Thyroid gland (tissue), 4 donors: ENCODE measurements around the gene POU6F1. TPM values are rescaled to one million over a fixed set of nuclear protein-coding genes. Genes with fewer than 3 reads are reported as not detected.
A peak's percentile ranks its signal among the peaks of the same experiment; 100 is the strongest.

Experiments
- DNase-seq, 2 donors: peaks; one replicate each; pipeline ENCODE4 v3.0.0-alpha.2; 2019
- H3K27ac ChIP-seq, 3 donors: fragments of 200-600 bp; sonication (generic); 1 replicate in 2 of 3; 2 replicates in 1 of 3; pipeline ENCODE4 v1.5.1; 2016 to 2019; ENCODE audit warnings: mild to moderate bottlenecking in 1 of 3, moderate library complexity in 1 of 3
- H3K27me3 ChIP-seq: fragments of 200-600 bp; sonication (generic); one replicate; pipeline ENCODE4 v1.5.1; 2019
- H3K36me3 ChIP-seq, 2 donors: fragments of 200-600 bp; sonication (generic); one replicate each; pipeline ENCODE4 v1.5.1; 2016 to 2019
- H3K4me1 ChIP-seq, 2 donors: fragments of 200-600 bp; sonication (generic); one replicate each; pipeline ENCODE4 v1.5.1; 2017 to 2019
- H3K4me3 ChIP-seq, 3 donors: fragments of 200-600 bp; sonication (generic); replicated peaks in 1 of 3; 1 replicate in 2 of 3; 2 replicates in 1 of 3; pipeline ENCODE4 v1.5.1; 2016; ENCODE audit warnings: mild to moderate bottlenecking in 1 of 3
- H3K9me3 ChIP-seq: fragments of 200-600 bp; sonication (generic); one replicate; pipeline ENCODE4 v1.5.1; 2017
- POLR2A ChIP-seq, 2 donors: fragments of 450-650 bp; IDR thresholded peaks; one replicate each; pipeline ENCODE4 v1.6.1; 2017; ENCODE audit warnings: antibody characterized with exemption in 2 of 2, mild to moderate bottlenecking in 2 of 2, moderate library complexity in 1 of 2
- WGBS, 2 donors: methylation state at CpG; one replicate each; pipeline ENCODE4 v1.1.5; 2017; 5-methylcytosine and 5-hydroxymethylcytosine counted together
- intact Hi-C: fragments of 100-400 bp; cut with DNase I; formaldehyde crosslinking; loops from one replicate; pipeline ENCODE4 v1.15.1; 2023
- total RNA-seq, 4 donors: library from RNA; depleted of rRNA; stranded (reverse); fragments of >200 nt; gene quantifications; one replicate each; pipeline ENCODE4 v1.2.3, GENCODE V29; 2016
- TF ChIP-seq, protein P1 (sequence below), 6 experiments: fragments of 200-600 bp in 3 of 6; fragments of 450-650 bp in 3 of 6; sonication (generic) in 3 of 6; IDR thresholded peaks; one replicate each; pipeline ENCODE4 v1.5.1; 2016 to 2019; ENCODE audit warnings: antibody characterized with exemption in 6 of 6, mild to moderate bottlenecking in 2 of 6, inconsistent platforms in 1 of 6, moderate library complexity in 1 of 6

POU6F1 gene
- total RNA-seq, 4 donors from 2014 or later, result 13.8 to 16.6 (median 14.5) TPM

DNA sequence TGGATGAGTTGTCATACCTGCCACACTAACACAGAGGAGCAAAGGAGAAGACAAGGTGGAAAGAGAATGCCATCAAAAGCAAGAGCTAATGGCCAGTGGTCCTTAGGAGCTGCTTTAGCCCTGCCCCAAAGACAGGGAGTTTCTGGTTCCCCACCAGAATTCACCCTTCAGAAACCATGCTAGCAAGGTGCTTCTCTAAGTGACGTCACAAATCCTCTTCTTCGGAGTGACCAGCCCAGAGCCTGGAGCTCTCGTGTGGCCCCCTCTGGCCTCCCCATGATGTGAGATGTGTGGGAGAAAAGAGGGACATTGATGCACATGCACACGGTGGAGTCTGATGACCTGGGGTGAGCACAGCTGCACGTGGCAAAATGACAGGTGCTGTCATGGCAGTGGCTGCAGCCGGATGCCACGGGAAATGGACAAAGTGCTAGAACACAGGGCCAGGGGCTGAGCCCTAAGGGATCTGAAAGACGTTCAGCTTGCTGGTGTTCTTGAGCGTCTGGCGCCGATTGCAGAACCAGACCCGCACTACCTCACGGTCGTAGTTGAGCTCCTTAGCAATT is 28.0 kb downstream of the POU6F1 start:
- Histone ChIP-seq H3K4me3 (no peak overlapping the region), H3K9me3 (no peaks in the 10 kb centered on the region), H3K36me3 (no peaks in the 10 kb centered on the region), H3K4me1 (peaks cover 32 to 44% of the 10 kb centered on the region in 2 donors), H3K27ac (no peak overlapping the region), H3K27me3 (no peaks in the 10 kb centered on the region)
- intact Hi-C loops, result no loop called here
- TF ChIP-seq POLR2A (IDR thresholded peaks at IDR 0.05), result no peak
- TF ChIP-seq, protein P1, sequence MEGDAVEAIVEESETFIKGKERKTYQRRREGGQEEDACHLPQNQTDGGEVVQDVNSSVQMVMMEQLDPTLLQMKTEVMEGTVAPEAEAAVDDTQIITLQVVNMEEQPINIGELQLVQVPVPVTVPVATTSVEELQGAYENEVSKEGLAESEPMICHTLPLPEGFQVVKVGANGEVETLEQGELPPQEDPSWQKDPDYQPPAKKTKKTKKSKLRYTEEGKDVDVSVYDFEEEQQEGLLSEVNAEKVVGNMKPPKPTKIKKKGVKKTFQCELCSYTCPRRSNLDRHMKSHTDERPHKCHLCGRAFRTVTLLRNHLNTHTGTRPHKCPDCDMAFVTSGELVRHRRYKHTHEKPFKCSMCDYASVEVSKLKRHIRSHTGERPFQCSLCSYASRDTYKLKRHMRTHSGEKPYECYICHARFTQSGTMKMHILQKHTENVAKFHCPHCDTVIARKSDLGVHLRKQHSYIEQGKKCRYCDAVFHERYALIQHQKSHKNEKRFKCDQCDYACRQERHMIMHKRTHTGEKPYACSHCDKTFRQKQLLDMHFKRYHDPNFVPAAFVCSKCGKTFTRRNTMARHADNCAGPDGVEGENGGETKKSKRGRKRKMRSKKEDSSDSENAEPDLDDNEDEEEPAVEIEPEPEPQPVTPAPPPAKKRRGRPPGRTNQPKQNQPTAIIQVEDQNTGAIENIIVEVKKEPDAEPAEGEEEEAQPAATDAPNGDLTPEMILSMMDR (IDR thresholded peaks at IDR 0.05), result no peak
- 81 to 95% methylated on average over 11 to 14 of the region's 14 CpGs for WGBS, 2 donors
- no peak for DNase-seq

DNA sequence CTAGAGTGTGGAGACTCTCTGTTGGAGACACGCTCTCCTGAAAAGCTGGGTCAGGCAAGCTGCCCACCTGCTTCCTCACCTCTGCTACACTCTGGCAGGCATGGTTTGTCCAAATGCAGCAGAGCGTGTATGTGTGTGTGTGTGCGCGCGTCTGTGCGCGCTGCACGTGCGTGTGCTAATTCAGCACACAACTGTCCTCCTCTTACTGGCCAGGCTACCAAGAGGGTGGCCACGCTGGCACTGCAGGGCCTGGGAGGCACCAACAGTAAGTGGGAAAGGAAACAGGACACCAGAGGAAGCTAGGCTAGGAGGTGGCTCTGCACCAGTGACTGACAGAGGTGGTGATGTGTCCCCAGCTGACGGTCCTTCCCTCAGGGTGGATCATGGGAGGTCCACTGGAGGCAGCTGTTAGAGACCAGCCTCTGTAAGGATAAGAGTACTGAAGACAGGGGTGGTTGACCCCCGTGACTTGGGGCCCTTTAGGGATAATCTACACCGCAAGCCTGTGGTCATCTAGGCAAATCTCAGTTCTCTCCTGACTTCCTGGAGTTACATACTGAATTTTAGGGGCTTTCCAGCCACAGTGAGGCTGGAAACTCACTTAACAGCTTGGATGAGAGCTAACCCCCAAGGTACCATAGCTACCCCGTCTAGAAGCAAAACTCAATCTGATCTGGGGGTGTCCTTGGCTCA is 29.4 kb downstream of the POU6F1 start:
- WGBS, 2 donors, result 38 to 65% methylated on average over 12 to 14 of the region's 14 CpGs
- intact Hi-C loops, result no loop called here
- no peaks in the 10 kb centered on the region for H3K36me3 ChIP-seq
- H3K27me3 ChIP-seq, result no peaks in the 10 kb centered on the region
- peak overlapping the region in 2 of 3 donors; percentile 14 to 56 for H3K27ac ChIP-seq
- TF ChIP-seq POLR2A (IDR thresholded peaks at IDR 0.05), result no peak
- TF ChIP-seq, protein P1 (IDR thresholded peaks at IDR 0.05), result no peak
- H3K9me3 ChIP-seq, result no peaks in the 10 kb centered on the region
- H3K4me1 ChIP-seq, result peaks cover 32 to 50% of the 10 kb centered on the region in 2 donors
- peak; percentile 87 to 91 for DNase-seq
- H3K4me3 ChIP-seq, result no peak overlapping the region

DNA sequence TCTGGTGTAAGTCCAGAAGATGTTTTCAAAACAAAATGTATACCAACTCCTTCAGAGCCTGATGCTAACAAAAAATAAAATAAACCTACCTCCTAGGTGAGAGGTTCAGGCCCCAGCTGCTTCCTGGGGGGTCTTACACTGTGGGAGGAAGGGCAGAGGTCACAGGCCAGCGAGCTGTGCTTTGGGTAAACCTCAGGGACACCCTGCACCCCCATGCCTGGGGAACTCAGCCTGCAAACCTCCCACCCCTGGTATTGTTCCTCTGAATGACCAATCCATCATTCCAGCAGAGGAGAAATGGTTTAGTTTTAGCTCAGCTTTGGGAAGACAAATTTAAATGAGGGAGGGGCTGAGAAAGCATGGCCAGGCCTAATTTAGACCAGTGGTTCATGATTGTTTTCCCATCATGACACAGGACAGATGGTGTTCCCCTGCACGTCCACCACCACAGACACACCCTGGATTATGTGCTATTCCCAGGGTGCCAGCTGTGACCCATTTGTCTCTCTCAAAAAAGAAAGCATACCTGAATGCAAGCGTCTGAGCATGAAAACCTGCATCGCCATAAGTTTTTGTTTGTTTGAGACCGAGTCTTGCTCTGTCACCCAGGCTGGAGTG is 30.4 kb downstream of the POU6F1 start:
- WGBS, 2 donors, result 58 to 61% methylated on average over 5 of the region's 5 CpGs
- Histone ChIP-seq H3K9me3 (no peaks in the 10 kb centered on the region), H3K27ac (peak overlapping the region in 2 of 3 donors; percentile 14 to 56), H3K27me3 (no peaks in the 10 kb centered on the region), H3K36me3 (no peaks in the 10 kb centered on the region), H3K4me3 (no peak overlapping the region), H3K4me1 (peaks cover 31 to 48% of the 10 kb centered on the region in 2 donors)
- no peak for DNase-seq
- intact Hi-C loops, result no loop called here
- TF ChIP-seq POLR2A (IDR thresholded peaks at IDR 0.05), result no peak
- TF ChIP-seq, protein P1 (IDR thresholded peaks at IDR 0.05), result no peak

DNA sequence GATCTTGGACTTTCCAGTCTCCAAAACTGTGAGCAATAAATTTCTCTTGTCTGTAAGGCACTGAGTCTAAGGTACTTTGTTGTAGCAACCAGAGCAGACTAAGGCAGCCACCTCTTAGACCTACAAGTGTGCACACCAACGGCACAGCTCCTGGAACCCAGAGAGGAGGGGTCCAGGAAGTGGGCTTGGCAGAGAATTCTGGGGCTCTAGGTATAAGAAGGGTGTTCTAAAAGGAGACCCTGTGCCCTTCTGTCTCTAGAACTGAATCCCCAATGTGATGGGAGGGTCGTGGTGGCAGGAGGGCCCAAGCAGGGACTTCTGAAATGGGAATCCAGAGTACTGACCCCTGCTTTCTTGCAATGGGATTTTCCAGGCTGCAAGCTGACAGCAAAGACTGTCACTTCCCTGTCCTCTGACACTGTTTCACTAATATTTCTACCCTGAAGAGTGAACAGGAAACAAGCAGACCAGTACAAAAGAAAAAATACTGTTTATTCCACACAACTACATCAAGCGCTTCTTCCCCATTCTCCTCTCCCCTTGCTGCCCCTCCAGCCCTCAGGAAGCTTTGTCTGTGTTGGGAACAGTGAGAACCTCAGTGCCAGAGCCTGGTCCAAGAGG is 31.3 kb downstream of the POU6F1 start:
- WGBS, 2 donors, result 63 to 74% methylated on average over 3 of the region's 3 CpGs
- no peak for DNase-seq
- Histone ChIP-seq H3K4me1 (peaks cover 22 to 39% of the 10 kb centered on the region in 2 donors), H3K36me3 (no peaks in the 10 kb centered on the region), H3K4me3 (no peak overlapping the region), H3K27me3 (no peaks in the 10 kb centered on the region), H3K9me3 (no peaks in the 10 kb centered on the region), H3K27ac (peak overlapping the region in 1 of 3 donors; percentile 56)
- intact Hi-C loops, result no loop called here
- TF ChIP-seq POLR2A (IDR thresholded peaks at IDR 0.05), result no peak
- TF ChIP-seq, protein P1 (IDR thresholded peaks at IDR 0.05), result no peak
